Measurements from ENCODE around the gene CGAS. TPM values are rescaled to one million over a fixed set of nuclear protein-coding genes. Genes with fewer than 3 reads are reported as not detected.

Gene CGAS
- total RNA-seq, 1 experiment from 2014 or later: 6.4 TPM

DNA sequence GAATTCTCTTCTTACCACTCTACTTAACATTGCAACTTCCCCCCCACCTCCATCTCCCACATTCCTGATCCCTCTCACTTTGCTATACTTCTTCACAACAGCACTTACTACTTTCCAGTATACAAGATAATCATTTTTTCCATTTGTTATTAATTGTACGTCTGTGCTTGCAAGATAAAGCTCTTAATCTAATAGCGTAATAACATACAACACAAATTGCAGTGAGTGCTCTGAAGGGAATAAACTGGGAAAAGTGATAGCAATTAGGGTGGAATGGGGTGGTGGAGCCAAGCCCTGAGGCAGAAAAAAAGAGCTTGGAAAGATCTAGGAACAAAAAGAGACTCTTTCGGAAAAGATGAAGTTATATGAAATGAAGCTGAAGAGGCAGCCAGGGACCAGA lies 8.5 kb downstream of the CGAS start:
- Mint-ChIP-seq H3K4me1 (no peaks in the 10 kb centered on the region), H3K9me3 (no peaks in the 10 kb centered on the region), H3K4me3 (no peak overlapping the region), H3K27ac (no peak overlapping the region), H3K36me3 (peaks cover 10% of the 10 kb centered on the region), H3K27me3 (ENCODE audit: low read depth) (no peaks in the 10 kb centered on the region)
- ATAC-seq (no peak), DNase-seq (ENCODE audit: low spot score) (no peak)
- ChIA-PET POLR2A (interaction anchor here (0.7 kb wide), 1 partner anchor 140 kb away, joined by 5 read pairs; no protein-coding TSS in a partner anchor), CTCF (interaction anchor here (0.6 kb wide), 1 partner anchor 178 kb away, joined by 4 read pairs; no protein-coding TSS in a partner anchor)
- TF ChIP-seq, protein P1, sequence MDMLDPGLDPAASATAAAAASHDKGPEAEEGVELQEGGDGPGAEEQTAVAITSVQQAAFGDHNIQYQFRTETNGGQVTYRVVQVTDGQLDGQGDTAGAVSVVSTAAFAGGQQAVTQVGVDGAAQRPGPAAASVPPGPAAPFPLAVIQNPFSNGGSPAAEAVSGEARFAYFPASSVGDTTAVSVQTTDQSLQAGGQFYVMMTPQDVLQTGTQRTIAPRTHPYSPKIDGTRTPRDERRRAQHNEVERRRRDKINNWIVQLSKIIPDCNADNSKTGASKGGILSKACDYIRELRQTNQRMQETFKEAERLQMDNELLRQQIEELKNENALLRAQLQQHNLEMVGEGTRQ (CRISPR knock-in tag; IDR thresholded peaks at IDR 0.05): no peak
- TF ChIP-seq, protein P2, sequence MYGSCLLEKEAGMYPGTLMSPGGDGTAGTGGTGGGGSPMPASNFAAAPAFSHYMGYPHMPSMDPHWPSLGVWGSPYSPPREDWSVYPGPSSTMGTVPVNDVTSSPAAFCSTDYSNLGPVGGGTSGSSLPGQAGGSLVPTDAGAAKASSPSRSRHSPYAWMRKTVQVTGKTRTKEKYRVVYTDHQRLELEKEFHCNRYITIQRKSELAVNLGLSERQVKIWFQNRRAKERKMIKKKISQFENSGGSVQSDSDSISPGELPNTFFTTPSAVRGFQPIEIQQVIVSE (CRISPR knock-in tag; IDR thresholded peaks at IDR 0.05; ENCODE audit: borderline replicate concordance): no peak
- TF ChIP-seq CREB1 (CRISPR knock-in tag; IDR thresholded peaks at IDR 0.05): no peak
- TF ChIP-seq, protein P3, sequence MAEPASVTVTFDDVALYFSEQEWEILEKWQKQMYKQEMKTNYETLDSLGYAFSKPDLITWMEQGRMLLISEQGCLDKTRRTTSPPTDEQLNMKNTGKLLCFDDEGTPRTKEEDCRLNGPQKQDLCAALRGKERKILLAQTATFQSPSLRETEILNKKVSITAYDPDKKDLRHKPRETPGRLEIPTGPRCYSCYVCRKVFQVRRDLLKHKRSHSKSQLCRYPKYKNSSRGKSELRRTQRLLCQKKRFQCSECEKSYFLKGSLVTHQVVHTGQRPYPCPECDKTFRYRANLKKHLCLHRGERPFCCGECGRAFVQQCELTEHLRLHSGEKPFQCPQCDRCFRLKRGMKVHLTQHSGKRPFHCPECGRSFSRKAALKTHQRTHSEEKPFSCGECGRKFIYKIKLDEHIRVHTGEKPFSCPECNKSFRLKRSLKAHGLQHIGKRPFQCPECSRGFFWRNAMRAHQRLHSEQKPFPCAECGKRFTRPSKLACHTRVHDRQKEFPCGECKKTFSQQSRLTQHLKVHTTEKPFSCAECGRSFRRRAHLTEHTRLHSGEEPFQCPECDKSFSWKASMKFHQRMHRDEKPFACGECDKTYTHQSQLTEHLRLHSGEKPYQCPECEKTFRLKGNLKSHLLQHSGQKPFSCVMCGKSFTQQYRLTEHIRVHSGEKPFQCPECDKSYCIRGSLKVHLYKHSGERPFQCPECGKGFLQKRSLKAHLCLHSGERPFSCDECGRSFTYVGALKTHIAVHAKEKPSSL (CRISPR knock-in tag; conservative IDR thresholded peaks at IDR 0.05): no peak
- TF ChIP-seq TP53 (CRISPR knock-in tag; IDR thresholded peaks at IDR 0.05): no peak
- TF ChIP-seq NR2C2 (CRISPR knock-in tag; IDR thresholded peaks at IDR 0.05): no peak
- TF ChIP-seq, protein P4, sequence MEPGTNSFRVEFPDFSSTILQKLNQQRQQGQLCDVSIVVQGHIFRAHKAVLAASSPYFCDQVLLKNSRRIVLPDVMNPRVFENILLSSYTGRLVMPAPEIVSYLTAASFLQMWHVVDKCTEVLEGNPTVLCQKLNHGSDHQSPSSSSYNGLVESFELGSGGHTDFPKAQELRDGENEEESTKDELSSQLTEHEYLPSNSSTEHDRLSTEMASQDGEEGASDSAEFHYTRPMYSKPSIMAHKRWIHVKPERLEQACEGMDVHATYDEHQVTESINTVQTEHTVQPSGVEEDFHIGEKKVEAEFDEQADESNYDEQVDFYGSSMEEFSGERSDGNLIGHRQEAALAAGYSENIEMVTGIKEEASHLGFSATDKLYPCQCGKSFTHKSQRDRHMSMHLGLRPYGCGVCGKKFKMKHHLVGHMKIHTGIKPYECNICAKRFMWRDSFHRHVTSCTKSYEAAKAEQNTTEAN (CRISPR knock-in tag; IDR thresholded peaks at IDR 0.05): no peak
- TF ChIP-seq NFYB (CRISPR knock-in tag; conservative IDR thresholded peaks at IDR 0.05; ENCODE audit: low read depth): no peak
- no peak for TF ChIP-seq FOXP1 (CRISPR knock-in tag; IDR thresholded peaks at IDR 0.05; ENCODE audit: borderline replicate concordance)
- TF ChIP-seq, protein P5, sequence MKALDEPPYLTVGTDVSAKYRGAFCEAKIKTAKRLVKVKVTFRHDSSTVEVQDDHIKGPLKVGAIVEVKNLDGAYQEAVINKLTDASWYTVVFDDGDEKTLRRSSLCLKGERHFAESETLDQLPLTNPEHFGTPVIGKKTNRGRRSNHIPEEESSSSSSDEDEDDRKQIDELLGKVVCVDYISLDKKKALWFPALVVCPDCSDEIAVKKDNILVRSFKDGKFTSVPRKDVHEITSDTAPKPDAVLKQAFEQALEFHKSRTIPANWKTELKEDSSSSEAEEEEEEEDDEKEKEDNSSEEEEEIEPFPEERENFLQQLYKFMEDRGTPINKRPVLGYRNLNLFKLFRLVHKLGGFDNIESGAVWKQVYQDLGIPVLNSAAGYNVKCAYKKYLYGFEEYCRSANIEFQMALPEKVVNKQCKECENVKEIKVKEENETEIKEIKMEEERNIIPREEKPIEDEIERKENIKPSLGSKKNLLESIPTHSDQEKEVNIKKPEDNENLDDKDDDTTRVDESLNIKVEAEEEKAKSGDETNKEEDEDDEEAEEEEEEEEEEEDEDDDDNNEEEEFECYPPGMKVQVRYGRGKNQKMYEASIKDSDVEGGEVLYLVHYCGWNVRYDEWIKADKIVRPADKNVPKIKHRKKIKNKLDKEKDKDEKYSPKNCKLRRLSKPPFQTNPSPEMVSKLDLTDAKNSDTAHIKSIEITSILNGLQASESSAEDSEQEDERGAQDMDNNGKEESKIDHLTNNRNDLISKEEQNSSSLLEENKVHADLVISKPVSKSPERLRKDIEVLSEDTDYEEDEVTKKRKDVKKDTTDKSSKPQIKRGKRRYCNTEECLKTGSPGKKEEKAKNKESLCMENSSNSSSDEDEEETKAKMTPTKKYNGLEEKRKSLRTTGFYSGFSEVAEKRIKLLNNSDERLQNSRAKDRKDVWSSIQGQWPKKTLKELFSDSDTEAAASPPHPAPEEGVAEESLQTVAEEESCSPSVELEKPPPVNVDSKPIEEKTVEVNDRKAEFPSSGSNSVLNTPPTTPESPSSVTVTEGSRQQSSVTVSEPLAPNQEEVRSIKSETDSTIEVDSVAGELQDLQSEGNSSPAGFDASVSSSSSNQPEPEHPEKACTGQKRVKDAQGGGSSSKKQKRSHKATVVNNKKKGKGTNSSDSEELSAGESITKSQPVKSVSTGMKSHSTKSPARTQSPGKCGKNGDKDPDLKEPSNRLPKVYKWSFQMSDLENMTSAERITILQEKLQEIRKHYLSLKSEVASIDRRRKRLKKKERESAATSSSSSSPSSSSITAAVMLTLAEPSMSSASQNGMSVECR (CRISPR knock-in tag; IDR thresholded peaks at IDR 0.05; ENCODE audit: borderline replicate concordance): no peak
- TF ChIP-seq, protein P6, sequence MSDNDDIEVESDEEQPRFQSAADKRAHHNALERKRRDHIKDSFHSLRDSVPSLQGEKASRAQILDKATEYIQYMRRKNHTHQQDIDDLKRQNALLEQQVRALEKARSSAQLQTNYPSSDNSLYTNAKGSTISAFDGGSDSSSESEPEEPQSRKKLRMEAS (CRISPR knock-in tag; IDR thresholded peaks at IDR 0.05): no peak
- no peak for TF ChIP-seq ATF1 (CRISPR knock-in tag; IDR thresholded peaks at IDR 0.05)
- TF ChIP-seq GABPB1 (CRISPR knock-in tag; IDR thresholded peaks at IDR 0.05): no peak
- TF ChIP-seq, protein P7, sequence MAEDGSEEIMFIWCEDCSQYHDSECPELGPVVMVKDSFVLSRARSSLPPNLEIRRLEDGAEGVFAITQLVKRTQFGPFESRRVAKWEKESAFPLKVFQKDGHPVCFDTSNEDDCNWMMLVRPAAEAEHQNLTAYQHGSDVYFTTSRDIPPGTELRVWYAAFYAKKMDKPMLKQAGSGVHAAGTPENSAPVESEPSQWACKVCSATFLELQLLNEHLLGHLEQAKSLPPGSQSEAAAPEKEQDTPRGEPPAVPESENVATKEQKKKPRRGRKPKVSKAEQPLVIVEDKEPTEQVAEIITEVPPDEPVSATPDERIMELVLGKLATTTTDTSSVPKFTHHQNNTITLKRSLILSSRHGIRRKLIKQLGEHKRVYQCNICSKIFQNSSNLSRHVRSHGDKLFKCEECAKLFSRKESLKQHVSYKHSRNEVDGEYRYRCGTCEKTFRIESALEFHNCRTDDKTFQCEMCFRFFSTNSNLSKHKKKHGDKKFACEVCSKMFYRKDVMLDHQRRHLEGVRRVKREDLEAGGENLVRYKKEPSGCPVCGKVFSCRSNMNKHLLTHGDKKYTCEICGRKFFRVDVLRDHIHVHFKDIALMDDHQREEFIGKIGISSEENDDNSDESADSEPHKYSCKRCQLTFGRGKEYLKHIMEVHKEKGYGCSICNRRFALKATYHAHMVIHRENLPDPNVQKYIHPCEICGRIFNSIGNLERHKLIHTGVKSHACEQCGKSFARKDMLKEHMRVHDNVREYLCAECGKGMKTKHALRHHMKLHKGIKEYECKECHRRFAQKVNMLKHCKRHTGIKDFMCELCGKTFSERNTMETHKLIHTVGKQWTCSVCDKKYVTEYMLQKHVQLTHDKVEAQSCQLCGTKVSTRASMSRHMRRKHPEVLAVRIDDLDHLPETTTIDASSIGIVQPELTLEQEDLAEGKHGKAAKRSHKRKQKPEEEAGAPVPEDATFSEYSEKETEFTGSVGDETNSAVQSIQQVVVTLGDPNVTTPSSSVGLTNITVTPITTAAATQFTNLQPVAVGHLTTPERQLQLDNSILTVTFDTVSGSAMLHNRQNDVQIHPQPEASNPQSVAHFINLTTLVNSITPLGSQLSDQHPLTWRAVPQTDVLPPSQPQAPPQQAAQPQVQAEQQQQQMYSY (CRISPR knock-in tag; IDR thresholded peaks at IDR 0.05): no peak
- TF ChIP-seq, protein P8, sequence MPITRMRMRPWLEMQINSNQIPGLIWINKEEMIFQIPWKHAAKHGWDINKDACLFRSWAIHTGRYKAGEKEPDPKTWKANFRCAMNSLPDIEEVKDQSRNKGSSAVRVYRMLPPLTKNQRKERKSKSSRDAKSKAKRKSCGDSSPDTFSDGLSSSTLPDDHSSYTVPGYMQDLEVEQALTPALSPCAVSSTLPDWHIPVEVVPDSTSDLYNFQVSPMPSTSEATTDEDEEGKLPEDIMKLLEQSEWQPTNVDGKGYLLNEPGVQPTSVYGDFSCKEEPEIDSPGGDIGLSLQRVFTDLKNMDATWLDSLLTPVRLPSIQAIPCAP (CRISPR knock-in tag; IDR thresholded peaks at IDR 0.05): no peak
- no peak for TF ChIP-seq CREM (CRISPR knock-in tag; IDR thresholded peaks at IDR 0.05)
- TF ChIP-seq CBFB (CRISPR knock-in tag; IDR thresholded peaks at IDR 0.05; ENCODE audit: low read depth): no peak
- TF ChIP-seq, protein P9, sequence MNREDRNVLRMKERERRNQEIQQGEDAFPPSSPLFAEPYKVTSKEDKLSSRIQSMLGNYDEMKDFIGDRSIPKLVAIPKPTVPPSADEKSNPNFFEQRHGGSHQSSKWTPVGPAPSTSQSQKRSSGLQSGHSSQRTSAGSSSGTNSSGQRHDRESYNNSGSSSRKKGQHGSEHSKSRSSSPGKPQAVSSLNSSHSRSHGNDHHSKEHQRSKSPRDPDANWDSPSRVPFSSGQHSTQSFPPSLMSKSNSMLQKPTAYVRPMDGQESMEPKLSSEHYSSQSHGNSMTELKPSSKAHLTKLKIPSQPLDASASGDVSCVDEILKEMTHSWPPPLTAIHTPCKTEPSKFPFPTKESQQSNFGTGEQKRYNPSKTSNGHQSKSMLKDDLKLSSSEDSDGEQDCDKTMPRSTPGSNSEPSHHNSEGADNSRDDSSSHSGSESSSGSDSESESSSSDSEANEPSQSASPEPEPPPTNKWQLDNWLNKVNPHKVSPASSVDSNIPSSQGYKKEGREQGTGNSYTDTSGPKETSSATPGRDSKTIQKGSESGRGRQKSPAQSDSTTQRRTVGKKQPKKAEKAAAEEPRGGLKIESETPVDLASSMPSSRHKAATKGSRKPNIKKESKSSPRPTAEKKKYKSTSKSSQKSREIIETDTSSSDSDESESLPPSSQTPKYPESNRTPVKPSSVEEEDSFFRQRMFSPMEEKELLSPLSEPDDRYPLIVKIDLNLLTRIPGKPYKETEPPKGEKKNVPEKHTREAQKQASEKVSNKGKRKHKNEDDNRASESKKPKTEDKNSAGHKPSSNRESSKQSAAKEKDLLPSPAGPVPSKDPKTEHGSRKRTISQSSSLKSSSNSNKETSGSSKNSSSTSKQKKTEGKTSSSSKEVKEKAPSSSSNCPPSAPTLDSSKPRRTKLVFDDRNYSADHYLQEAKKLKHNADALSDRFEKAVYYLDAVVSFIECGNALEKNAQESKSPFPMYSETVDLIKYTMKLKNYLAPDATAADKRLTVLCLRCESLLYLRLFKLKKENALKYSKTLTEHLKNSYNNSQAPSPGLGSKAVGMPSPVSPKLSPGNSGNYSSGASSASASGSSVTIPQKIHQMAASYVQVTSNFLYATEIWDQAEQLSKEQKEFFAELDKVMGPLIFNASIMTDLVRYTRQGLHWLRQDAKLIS (CRISPR knock-in tag; IDR thresholded peaks at IDR 0.05; ENCODE audit: borderline replicate concordance): no peak
